GM19455 (cell line): Measurements from ENCODE around the gene NR6A1.
"Not testable (repeated sequence)": the region's sequence is repeated elsewhere in the genome, so short reads cannot be mapped to it uniquely, and the experiment has no call there.

Experiments used
- ATAC-seq: cut with Tn5 transposase; IDR thresholded peaks from one replicate; pipeline ENCODE4 v1.9.1; 2021; ENCODE audit not compliant: unreplicated experiment

Gene NR6A1

GRCh38 chr9:124621371-124622328 is 149.5 kb downstream of the NR6A1 start:
- no peak for ATAC-seq

GRCh38 chr9:124618476-124618875 is 152.6 kb downstream of the NR6A1 start:
- ATAC-seq, result no peak

DNA sequence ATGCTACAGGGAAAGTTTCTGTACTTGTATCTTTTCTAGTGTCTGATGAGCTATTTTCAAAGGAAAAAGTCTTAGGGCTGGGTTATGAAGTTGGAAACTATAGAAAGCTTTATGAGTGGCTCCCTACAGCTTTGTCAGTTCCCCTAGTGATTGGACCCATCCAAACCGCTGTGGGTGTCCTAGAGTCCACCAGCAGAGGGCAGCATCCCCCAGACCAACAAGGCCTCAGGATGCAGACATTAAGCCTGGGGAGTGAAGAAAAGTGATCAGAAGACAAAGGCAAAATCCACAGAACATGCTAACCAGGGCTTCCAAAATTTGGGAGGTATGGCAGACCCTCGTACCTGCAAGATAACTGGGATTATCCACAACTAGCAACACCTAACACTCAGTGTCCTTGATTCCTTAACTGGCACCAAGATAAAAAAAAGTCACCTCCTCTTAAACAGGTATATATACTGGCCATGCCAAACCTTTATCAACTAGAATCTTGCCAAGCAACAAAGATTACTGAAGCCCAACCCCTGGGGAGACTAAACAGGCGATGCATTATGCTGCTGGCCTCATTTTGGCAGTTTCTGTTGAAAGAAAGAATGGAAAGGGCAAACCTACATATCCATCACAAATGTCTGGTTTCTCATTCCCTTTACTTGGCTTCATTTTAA is 153.5 kb downstream of the NR6A1 start:
- peak; percentile 59 for ATAC-seq

- ATAC-seq, result no peak
Measured at GRCh38 chr9:124616961-124617360, 154.2 kb downstream of the NR6A1 start.

- ATAC-seq, result not testable (repeated sequence)
Measured at GRCh38 chr9:124615840-124616239, 155.3 kb downstream of the NR6A1 start.

- no peak for ATAC-seq
Measured at GRCh38 chr9:124615100-124615742, 155.9 kb downstream of the NR6A1 start.

- no peak for ATAC-seq
Measured at GRCh38 chr9:124613849-124614248, 157.3 kb downstream of the NR6A1 start.

GRCh38 chr9:124611106-124611505 is 160.0 kb downstream of the NR6A1 start:
- no peak for ATAC-seq

DNA sequence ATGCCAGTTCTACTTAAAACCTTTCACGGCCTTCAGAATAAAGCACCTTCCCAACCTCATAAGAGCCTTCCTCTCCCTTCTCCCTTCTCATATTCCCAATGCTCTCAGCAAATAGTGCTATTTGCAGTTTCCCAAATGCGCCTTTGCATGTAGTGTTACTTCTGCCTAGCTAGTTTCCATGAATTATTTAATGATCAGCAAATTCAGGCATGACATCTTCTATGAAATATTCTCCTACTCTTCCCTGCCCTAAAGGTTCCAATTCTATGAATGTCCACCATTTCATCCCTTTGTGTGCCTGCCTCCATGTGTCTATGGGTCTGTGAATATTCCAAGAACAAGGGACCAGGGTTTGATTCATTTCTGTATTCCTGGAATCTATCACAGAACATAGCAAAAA is 165.1 kb downstream of the NR6A1 start:
- no peak for ATAC-seq

DNA sequence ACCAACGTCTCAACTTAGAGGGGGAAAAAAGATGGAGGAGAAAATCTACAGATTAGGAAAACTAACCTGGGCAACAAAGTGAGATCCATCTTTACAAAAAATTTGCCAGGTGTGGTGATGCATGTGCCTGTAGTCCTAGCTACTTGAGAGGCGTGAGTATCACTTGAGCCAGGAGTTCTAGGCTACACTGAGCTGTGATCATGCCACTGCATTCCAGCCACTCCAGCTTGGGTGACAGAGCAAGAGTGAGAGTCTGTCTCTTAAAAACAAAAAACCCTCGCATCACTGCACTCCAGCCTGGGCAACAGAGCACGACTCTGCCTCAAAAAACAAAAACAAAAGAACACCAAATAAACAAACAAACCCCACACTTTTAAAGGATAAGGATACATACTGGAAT is 165.9 kb downstream of the NR6A1 start:
- ATAC-seq, result no peak

DNA sequence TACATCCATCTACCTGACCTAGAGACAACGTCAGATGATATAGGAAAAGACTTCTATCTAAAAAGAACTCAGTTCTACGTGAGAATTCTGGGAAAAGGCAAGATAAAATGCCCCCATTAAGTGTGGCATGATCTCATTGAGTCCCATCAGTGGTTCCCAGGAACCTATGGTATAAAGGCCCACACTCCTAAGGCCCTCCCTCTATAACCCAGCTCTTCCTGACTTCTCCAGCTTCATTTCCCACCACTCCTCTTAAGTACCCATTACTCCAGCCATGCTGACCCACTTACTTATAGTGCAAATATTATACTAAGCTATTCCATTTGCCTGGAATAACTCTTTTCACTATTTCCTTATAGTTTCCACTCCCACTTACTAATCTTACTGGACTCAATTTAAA is 168.5 kb downstream of the NR6A1 start:
- no peak for ATAC-seq

- ATAC-seq, result no peak
Measured at GRCh38 chr9:124602204-124602603, 168.9 kb downstream of the NR6A1 start.

DNA sequence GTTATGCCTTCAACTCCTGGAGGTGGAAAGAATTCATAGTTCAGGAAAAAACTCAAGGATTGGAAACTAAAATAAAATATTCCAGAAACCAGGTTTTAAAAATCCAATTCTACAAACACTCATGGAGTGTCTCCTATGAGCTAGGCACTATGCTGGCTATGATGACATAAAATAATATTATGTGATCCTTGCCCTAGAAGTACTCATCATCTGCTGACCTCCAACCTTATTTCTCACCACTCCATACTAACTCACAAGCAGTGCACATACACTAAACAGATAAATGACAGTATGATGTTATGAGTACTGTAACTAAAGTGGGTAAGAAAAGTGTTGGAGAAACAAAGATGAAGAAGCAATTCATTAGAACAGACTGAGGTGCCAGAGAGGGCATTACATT is 170.7 kb downstream of the NR6A1 start:
- ATAC-seq, result no peak

DNA sequence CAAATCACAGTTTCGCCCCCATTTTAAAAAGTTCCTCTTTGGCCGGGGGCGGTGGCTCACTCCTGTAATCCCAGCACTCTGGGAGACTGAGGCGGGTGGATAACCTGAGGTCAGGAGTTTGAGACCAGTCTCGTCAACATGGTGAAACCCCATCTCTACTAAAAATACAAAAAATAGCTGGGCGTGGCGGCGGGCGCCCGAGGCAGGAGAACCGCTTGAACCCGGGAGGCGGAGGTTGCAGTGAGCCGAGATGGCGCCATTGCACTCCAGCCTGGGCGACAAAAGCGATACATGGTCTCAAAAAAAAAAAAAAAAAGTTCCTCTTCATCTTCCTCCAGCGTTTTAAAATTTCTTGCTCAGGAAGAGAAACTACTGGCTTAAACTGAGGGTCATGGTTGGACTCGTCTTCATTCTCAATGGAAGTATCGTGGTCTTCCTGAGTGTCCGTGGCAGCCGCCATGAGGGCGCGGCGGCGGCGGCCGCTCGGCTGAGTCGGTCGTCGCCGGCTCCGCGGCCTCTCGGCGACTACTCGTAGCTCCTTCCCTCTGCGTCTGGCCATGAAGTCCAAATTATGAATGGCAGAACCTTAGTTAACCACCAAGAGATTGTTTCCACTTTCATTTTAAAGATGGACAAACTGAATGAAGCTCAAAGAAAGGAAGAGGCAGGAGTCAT is 171.9 kb downstream of the NR6A1 start:
- ATAC-seq, result no peak

- ATAC-seq, result no peak
Measured at GRCh38 chr9:124598048-124598447, 173.1 kb downstream of the NR6A1 start.

DNA sequence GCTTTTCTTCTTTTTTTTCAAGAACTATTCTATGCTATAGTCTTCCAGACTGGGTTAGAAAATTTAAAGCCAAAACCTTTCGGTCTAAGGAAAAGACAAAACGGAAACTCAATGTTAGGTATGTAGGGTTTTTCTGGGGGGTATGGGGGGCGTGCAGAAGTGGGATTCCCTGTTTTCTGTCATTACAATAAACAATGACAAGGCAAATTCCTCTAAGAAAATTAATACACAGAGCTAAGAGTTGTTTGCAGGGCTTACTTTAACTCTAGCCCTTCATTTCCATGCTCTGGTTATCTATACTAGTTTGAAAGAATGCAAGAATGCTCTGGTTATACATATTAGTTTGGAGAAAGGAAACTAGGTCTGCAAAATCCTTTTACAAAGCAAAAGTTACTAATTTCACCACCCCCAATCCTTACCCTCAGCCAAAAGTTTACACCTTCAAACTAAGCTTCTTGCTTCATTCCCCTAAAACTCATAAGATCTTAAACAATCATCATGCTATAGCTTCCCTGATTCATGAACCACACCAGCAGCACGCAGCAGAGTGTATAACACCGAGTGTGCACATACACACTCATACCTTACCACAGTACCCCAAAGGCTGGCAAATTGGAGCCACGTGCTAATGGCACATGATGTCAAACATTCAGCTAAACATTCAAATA is 174.8 kb downstream of the NR6A1 start:
- no peak for ATAC-seq

- ATAC-seq, result no peak
Measured at GRCh38 chr9:124595743-124596142, 175.4 kb downstream of the NR6A1 start.

DNA sequence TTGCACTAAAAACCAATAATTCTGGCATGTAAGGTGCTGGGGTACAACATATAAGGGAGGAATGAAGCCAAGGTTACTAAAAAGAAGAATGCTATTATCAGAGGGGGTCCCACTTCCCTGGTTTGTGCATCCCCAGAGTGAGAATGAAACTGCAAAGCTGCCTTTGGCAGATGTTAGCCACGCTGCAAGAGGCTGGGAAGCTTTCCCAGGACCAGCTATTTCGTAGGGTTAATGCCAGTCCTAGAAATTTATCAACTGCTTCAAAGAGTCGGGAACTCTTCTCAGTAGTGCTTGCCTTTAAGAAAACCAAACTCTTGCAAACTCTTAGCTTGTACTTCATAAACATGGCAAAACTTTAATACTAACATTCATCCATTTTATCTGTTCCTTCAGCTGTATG is 176.4 kb downstream of the NR6A1 start:
- ATAC-seq, result no peak

DNA sequence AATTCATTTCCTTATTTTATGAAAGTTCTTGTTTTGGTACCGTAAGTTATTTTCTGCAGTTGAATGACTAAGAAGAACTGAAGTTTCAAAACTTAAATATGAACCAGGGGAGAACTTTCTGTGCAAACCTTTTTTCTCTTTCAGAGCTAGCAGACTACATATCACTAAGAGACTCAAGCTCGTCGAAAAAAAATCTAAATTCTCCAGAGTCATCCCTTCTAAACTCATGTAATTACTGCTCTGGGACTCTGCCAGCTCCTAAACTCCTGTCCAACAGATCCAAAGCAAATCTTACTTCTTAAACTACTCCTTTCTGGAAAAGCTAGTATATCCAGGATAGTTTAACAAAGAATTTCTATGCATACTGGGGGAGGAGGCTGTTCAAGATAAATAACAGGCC is 176.9 kb downstream of the NR6A1 start:
- no peak for ATAC-seq

DNA sequence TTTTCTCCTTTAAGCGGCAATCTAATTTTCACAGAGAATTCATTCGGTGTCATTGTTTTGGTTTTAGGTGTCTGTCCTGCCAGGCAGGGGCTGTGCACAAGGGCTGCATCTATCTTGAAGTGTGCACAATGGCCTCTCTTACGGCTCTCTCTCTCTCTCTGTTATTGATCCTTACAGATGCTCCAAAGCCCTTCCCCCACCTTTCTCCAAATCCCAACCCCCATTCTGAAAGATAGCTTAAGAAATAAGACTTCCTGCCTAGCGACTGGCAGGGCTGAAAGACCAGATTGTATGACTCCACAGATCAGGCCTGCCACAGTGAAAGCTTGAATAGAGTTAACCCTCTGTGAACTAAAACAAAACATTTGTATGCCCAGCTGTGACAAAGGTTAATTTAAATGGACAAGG is 177.5 kb downstream of the NR6A1 start:
- ATAC-seq, result no peak

- ATAC-seq, result no peak
Measured at GRCh38 chr9:124593200-124593599, 177.9 kb downstream of the NR6A1 start.
